MM.1S (cell line): ENCODE results near the gene RHOBTB3.

Source experiments
- CTCF ChIP-seq: fragments of 300-600 bp; sonication (generic); IDR thresholded peaks from 2 replicates; pipeline ENCODE4 v1.5.1; 2016; ENCODE audit warnings: antibody characterized with exemption, low read length, mixed read lengths
- EZH2 ChIP-seq: fragments of 300-600 bp; sonication (generic); optimal IDR thresholded peaks from 2 replicates; pipeline ENCODE3; 2017; ENCODE audit warnings: low read depth, mild to moderate bottlenecking, antibody characterized with exemption, low read length, mixed read lengths
- EZH2phosphoT487 ChIP-seq: fragments of 300-600 bp; sonication (generic); IDR thresholded peaks from 2 replicates; pipeline ENCODE4 v1.6.1; 2018; ENCODE audit warnings: antibody characterized with exemption, low read length

GRCh38 chr5:95824747-95825146 lies 93.6 kb downstream of the RHOBTB3 start:
- TF ChIP-seq CTCF (no peak), EZH2 (no peak), EZH2phosphoT487 (no peak)
